ENCODE data around the gene SLC18A3. TPM values are rescaled to one million over a fixed set of nuclear protein-coding genes. Genes with fewer than 3 reads are reported as not detected.

The SLC18A3 gene
- polyA plus RNA-seq, 10 donors = not detected

DNA sequence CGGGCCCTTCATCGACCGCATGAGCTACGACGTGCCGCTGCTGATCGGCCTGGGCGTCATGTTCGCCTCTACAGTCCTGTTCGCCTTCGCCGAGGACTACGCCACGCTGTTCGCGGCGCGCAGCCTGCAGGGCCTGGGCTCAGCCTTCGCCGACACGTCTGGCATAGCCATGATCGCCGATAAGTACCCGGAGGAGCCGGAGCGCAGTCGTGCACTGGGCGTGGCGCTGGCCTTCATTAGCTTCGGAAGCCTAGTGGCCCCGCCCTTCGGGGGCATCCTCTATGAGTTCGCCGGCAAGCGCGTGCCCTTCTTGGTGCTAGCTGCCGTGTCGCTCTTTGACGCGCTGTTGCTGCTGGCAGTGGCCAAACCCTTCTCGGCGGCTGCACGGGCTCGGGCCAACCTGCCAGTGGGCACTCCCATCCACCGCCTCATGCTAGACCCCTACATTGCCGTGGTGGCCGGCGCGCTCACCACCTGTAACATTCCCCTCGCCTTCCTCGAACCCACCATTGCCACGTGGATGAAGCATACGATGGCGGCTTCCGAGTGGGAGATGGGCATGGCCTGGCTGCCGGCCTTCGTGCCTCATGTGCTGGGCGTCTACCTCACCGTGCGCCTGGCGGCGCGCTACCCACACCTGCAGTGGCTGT, 1.2 kb downstream of the SLC18A3 start:
- DNase-seq = no peak

DNA sequence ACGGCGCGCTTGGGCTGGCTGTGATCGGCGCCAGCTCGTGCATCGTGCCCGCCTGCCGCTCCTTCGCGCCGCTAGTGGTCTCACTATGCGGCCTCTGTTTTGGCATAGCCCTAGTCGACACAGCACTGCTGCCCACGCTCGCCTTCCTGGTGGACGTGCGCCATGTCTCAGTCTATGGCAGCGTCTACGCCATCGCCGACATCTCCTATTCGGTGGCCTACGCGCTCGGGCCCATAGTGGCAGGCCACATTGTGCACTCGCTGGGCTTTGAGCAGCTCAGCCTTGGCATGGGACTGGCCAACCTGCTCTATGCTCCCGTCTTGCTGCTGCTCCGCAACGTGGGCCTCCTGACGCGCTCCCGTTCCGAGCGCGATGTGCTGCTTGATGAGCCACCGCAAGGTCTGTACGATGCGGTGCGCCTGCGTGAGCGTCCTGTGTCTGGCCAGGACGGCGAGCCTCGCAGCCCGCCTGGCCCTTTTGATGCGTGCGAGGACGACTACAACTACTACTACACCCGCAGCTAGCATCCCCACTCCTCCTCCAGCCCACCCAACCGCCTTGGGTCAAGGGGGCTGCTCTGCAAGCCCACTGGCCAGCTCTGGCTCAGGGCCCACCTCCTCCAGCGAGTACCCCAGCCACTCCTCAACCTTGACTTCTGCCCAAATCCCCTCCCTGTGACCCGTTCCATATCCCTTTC, 1.9 kb downstream of the SLC18A3 start:
- DNase-seq = no peak

DNA sequence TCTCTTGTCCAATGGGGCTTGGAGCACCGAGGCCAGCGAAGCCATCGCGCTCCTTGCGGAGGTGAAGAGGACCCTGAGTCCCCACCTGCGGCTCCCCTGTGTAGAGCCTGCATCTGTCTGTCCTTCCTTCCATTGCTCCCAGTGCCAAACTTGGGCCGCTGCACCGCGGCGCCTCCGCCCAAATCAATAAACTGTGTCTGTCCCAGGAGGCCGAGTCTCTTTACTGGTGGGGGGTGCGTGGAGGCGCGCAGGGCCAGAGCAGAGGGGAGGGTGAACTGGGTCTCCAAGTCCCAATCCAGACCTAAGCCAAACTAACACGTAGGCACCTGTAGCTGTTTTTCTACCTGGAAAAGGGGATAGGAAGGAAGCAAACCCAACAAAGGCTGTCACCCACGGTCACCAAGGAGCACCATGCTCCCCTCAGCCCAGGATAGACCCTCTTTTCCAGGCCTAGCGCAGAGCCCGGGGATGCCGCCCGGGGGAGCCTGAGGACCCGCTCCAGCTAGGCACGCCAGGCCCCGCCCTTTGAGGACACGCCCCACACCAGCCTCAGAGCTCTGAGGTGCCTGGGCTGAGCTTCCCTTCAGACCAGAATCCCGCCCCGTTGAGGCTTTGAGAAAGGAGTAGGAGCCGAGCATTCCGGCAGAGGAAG, 2.5 kb downstream of the SLC18A3 start:
- DNase-seq = no peak

DNA sequence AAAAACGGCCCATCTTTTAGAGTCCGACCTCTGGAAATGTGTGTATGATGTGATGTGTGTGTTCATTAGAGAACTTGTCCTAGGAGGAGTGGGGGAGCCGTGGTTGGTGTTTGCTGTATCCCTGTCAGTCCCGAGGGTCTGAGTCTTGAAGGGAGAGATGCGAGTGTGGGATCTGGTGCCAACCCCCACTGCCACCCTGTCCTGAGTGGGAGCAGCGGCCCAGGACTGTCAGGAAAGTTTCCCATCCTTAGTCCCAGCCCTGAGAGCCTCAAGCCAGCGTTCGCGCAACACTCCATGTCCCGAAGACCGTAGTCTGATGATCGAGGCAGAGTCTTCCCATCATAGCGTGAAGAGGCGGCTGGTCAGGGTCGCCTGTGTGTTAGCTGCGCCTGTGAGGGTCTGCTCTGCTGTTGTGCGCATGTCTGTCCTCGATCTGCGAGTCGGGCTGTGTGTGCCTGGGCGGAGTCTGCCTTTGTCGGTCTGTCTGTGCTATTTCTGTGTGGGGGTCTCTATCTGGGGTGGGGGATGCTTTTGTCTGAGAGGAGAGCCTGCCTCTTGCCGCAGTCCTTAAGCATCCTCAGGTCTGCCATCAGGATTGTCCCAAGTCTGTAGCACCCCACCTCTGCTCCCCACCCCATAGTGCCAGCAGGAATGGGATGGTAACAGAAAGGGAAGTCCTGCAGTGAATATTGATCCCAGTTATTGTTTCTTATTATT, 3.2 kb downstream of the SLC18A3 start:
- DNase-seq = no peak

DNA sequence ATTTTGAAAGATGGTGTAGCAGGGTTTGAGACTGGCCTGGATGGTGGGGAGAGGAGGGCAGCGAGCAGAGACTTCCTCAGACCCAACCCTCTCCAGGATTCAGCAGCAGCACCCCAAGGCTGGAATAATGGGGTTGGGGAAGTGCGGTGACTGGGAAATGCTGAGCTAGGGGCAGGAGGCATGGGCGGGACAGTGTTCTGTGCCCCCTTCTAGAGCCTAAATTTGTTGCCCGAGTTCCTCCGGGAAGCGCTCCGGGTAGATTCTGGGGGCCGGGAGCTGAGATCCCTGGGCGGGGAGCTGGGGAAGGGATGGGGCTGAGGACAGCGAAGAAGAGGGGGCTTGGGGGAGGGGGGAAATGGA, 3.8 kb downstream of the SLC18A3 start, which contains the start of gene CHAT:
TSS of gene CHAT (plus strand) at position 156 of the 360 bp plus-strand sequence. CDS start at position 309, 153 bp downstream.
- DNase-seq = no peak

DNA sequence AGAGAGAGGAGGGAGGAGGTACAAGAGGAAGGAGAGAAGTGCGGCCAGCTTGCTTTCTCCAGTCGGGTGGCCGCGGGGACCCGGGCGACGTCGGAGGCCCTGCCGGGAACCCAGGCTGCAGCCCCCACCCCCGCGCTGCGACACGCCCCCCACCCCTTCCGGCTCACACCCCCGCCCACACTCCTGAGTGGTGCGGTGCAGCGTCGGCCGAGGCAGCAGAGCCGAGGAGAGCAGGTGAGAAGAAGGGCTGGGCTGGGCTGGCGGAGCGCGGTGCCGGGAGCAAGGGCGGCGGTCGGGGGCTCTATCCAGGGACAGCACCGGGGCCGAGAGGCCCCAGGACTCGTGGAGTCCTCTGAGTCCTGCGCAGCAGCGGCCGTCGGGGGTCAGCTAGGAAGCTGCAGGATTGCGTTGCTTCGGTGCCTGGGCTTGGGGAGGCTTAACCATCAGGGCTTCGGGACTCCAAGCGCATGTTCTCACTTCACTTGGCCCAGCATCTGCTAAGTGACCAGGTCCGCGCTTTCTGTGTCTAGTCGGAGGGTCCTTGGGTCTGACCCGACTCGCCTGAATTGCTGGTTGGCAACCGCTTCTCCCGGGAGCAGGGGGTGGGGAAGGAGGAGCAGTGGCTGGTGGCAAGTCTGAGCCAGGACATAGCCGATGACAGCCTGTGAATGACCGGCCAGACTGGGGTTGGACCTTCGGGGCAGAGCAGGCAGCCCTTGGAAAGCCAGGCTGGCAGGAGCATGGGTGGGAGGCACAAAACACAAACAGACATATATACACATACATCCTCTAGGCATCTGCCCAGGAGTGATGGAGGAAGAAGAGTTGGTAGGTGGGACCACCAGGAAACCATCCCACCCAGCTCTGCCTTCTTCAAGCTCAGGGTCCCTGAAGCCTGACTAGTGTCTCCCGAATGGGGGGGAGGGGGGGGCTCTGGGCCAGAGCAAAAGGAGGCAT, 4.4 kb downstream of the SLC18A3 start:
- no peak for DNase-seq

DNA sequence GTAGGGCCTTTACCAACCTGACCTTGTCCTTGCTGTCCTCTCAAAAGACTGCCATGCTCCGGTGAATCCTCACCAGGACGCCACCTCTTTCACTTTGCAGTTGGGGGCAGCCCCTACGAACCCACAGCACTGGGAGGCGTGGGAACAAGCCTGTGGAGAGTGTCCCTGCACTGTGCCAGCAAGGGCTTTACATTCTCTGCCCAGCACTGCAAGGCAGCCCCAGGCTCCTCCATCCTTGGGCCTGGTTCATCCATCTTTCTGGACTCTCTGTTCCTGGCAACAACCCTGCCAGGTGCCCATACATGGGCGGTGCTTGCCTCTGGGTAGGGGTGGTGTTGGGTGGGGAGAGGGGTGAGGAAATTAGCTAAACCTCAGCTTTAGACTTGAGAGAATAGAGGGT, 5.1 kb downstream of the SLC18A3 start:
- DNase-seq = no peak

- no peak for DNase-seq
Measured at GRCh38 chr10:49615721-49616120, 5.6 kb downstream of the SLC18A3 start.

GRCh38 chr10:49616421-49617101, 6.5 kb downstream of the SLC18A3 start:
- no peak for DNase-seq

- no peak for DNase-seq
Measured at GRCh38 chr10:49617121-49618020, 7.3 kb downstream of the SLC18A3 start.

GRCh38 chr10:49618821-49619220, 8.7 kb downstream of the SLC18A3 start:
- DNase-seq = no peak

DNA sequence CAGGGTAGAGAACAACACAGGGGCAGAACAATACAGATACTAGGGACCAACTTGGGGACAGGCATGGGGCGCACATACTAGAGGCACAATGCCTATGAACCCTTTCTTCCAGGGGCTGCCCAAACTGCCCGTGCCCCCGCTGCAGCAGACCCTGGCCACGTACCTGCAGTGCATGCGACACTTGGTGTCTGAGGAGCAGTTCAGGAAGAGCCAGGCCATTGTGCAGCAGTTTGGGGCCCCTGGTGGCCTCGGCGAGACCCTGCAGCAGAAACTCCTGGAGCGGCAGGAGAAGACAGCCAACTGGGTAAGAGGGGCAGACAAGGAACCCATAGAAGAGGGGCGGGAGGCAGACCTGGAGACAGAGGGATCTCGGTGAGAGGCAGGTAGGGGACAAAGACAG, 9.5 kb downstream of the SLC18A3 start:
- DNase-seq = no peak

GRCh38 chr10:49620286-49620810, 10.2 kb downstream of the SLC18A3 start:
- DNase-seq = no peak

DNA sequence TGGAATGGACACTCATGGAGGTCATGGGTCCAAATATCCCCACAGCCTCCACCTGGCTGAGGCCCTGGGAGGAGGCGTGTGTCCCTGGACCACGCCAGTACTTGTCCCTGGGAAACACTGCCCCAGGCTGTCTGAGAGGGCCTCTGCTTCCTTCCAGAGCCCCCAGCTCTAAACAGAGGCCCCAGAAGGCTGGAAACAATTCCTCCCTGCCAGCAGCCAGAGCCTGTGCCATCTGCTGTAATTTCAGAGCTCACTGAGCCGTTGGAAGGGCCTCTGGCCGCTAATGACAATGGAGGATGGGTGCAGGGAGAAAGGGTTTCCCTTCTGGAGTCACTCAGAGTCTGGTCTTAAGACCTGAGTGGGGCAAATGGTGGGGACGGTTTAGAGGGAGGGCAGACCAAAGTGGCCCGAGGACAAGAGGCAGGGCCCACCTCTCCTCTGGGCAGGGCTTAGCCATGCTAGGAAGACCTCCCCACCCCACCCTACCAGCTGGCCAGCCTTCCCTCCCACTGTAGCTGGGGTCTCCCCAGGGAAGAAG, 10.8 kb downstream of the SLC18A3 start:
- DNase-seq = no peak

- DNase-seq = no peak
Measured at GRCh38 chr10:49621561-49621960, 11.5 kb downstream of the SLC18A3 start.

- no peak for DNase-seq
Measured at GRCh38 chr10:49622426-49623425, 12.6 kb downstream of the SLC18A3 start.

DNA sequence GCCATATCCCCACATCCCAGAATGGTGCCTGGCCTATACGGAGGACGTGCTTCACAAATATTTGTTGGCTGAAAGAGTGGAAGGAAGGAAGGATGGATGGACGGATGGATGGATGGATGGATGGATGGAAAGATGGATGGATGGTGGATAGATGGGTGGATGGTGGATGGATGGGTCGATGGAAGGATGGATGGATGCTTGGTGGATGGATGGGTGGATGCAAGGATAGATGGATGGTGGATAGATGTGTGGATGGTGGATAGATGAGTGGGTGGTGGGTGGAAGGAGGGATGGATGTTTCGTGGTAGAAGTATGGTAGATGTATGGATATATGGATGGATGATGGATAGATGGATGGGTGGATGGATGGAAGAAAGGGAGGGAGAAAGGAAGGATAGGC, 14.5 kb downstream of the SLC18A3 start:
- DNase-seq = no peak

GRCh38 chr10:49625411-49625810, 15.3 kb downstream of the SLC18A3 start:
- no peak for DNase-seq
